K562 (cell line): Measurements from ENCODE around the gene SLC5A2. TPM values are rescaled to one million over a fixed set of nuclear protein-coding genes. Genes with fewer than 3 reads are reported as not detected.

Experiments used
- BCOR ChIP-seq: fragments of 450-650 bp; IDR thresholded peaks from 2 replicates; pipeline ENCODE4 v1.6.1; 2016
- CBFA2T2 ChIP-seq: fragments of 450-650 bp; conservative IDR thresholded peaks from 2 replicates; pipeline ENCODE4 v1.6.1; 2017; ENCODE audit warnings: mild to moderate bottlenecking
- EGR1 ChIP-seq: fragments of 450-650 bp; conservative IDR thresholded peaks from 2 replicates; pipeline ENCODE4 v1.6.1; 2017; ENCODE audit warnings: mild to moderate bottlenecking
- ERF ChIP-seq: fragments of 450-650 bp; formaldehyde crosslinking; IDR thresholded peaks from 2 replicates; pipeline ENCODE4 v1.4.0; 2020; ENCODE audit warnings: mild to moderate bottlenecking, mixed read lengths
- GATAD2B ChIP-seq: fragments of 450-650 bp; IDR thresholded peaks from 2 replicates; pipeline ENCODE4 v1.6.1; 2017; ENCODE audit warnings: mild to moderate bottlenecking, borderline replicate concordance
- JUND ChIP-seq, 2 experiments: IDR thresholded peaks; 2 replicates in 1 of 2; 3 replicates in 1 of 2; pipeline ENCODE4 v1.6.1; 2011; ENCODE audit warnings: borderline replicate concordance in 2 of 2, low read depth in 2 of 2, low read length in 2 of 2, improper control_type of control experiment in 1 of 2, missing biosample characterization in 1 of 2, missing genetic modification characterization in 1 of 2, missing genetic modification reagents in 1 of 2
- L3MBTL2 ChIP-seq: fragments of 450-650 bp; IDR thresholded peaks from 2 replicates; pipeline ENCODE4 v1.6.1; 2016; ENCODE audit warnings: mild to moderate bottlenecking, moderate library complexity
- MYC ChIP-seq, 2 experiments: fragments of 250-450 bp in 1 of 2; sonication (Bioruptor Pico) in 1 of 2; IDR thresholded peaks; 2 replicates each; pipeline versions ENCODE4 v1.5.1 to v1.6.1; 2012 to 2021; ENCODE audit warnings: low read depth in 2 of 2, borderline replicate concordance in 1 of 2, improper control_type of control experiment in 1 of 2, low read length in 1 of 2, mild to moderate bottlenecking in 1 of 2, moderate library complexity in 1 of 2
- NBN ChIP-seq: fragments of 450-650 bp; IDR thresholded peaks from 2 replicates; pipeline ENCODE4 v1.6.1; 2016; ENCODE audit warnings: low read depth, mild to moderate bottlenecking
- PRMT5 ChIP-seq: sonication (generic); formaldehyde crosslinking; IDR thresholded peaks from 2 replicates; pipeline ENCODE4 v1.5.0; 2020; ENCODE audit warnings: missing genetic modification reagents
- RCOR1 ChIP-seq, 2 experiments: IDR thresholded peaks; 2 replicates each; pipeline ENCODE4 v1.6.1; 2012; ENCODE audit warnings: low read depth in 2 of 2, low read length in 2 of 2, borderline replicate concordance in 1 of 2, improper control_type of control experiment in 1 of 2
- RNF2 ChIP-seq: sonication (generic); IDR thresholded peaks from 2 replicates; pipeline ENCODE4 v1.6.1; 2016
- SMARCA4 ChIP-seq: fragments of 450-650 bp; IDR thresholded peaks from 2 replicates; pipeline ENCODE4 v1.6.1; 2016
- TOE1 ChIP-seq, 2 experiments: fragments of 450-650 bp in 1 of 2; sonication (generic) in 1 of 2; formaldehyde crosslinking in 1 of 2; IDR thresholded peaks; 2 replicates each; pipeline versions ENCODE4 v1.7.1 to v1.8.0; 2016 to 2022; ENCODE audit warnings: borderline replicate concordance in 2 of 2, mild to moderate bottlenecking in 2 of 2, antibody characterized with exemption in 1 of 2, inconsistent platforms in 1 of 2, low read depth in 1 of 2, missing genetic modification reagents in 1 of 2, moderate library complexity in 1 of 2
- YY1 ChIP-seq, 3 experiments: IDR thresholded peaks; 2 replicates each; pipeline ENCODE4 v1.6.1; 2011; ENCODE audit warnings: low read length in 2 of 3, mild to moderate bottlenecking in 2 of 3, moderate library complexity in 2 of 3, borderline replicate concordance in 1 of 3, control low read depth in 1 of 3, low read depth in 1 of 3; ENCODE audit not compliant: insufficient read depth in 3 of 3, insufficient replicate concordance in 2 of 3, control insufficient read depth in 1 of 3, insufficient read length in 1 of 3; ENCODE audit errors: extremely low read depth in 1 of 3
- ZFP1 ChIP-seq: fragments of 450-650 bp; formaldehyde crosslinking; IDR thresholded peaks from 2 replicates; pipeline ENCODE4 v1.4.0; 2020; ENCODE audit warnings: mild to moderate bottlenecking, mixed read lengths
- ZNF561 ChIP-seq: fragments of 450-650 bp; formaldehyde crosslinking; conservative IDR thresholded peaks from 2 replicates; pipeline ENCODE4 v1.4.0; 2020; ENCODE audit warnings: mild to moderate bottlenecking, moderate library complexity
- ZNF583 ChIP-seq: fragments of 250-450 bp; sonication (Bioruptor Pico); IDR thresholded peaks from 2 replicates; pipeline ENCODE4 v1.4.0; 2020
- ZNF644 ChIP-seq: fragments of 200-800 bp; sonication (Bioruptor generic); IDR thresholded peaks from 2 replicates; pipeline ENCODE4 v1.6.1; 2016; ENCODE audit warnings: low read depth, missing genetic modification characterization, missing compliant biosample characterization
- polyA plus RNA-seq, 8 experiments: library from polyadenylated mRNA; depleted of rRNA in 4 of 8; stranded (reverse) in 5 of 8; unstranded in 3 of 8; fragments of >200 nt; fragmentation: Nextera tagmentation in 2 of 8; fragmentation: Illumina TruSeq in 1 of 8; extraction: Ambion mirVana in 2 of 8; extraction: Trizol in 1 of 8; gene quantifications; 2 replicates each; pipeline versions ENCODE4 v1.2.1 to v1.2.3, GENCODE V29; 2011 to 2014; ENCODE audit warnings: inconsistent platforms in 1 of 8, missing spikeins in 1 of 8
- total RNA-seq, 7 experiments: library from RNA; depleted of rRNA in 6 of 7; stranded (reverse); fragments of >200 nt in 6 of 7; fragmentation: Illumina TruSeq in 2 of 7; extraction: Trizol in 2 of 7; gene quantifications; 2 replicates each; pipeline versions ENCODE4 v1.2.1 to v1.2.3, GENCODE V29; 2011 to 2021; ENCODE audit warnings: low replicate concordance in 1 of 7
- TF ChIP-seq, protein P1 (sequence below): fragments of 250-450 bp; sonication (Bioruptor Pico); IDR thresholded peaks from 2 replicates; pipeline ENCODE4 v1.8.0; 2022; ENCODE audit warnings: moderate library complexity, mild to moderate bottlenecking, inconsistent platforms
- TF ChIP-seq, protein P2 (sequence below): sonication (generic); formaldehyde crosslinking; IDR thresholded peaks from 2 replicates; pipeline ENCODE4 v1.8.1; 2023; ENCODE audit warnings: mild to moderate bottlenecking, missing genetic modification reagents
- TF ChIP-seq, protein P3 (sequence below): fragments of 450-650 bp; formaldehyde crosslinking; IDR thresholded peaks from 2 replicates; pipeline ENCODE4 v1.4.0; 2020; ENCODE audit warnings: mild to moderate bottlenecking, moderate library complexity

SLC5A2 gene
- total and polyA plus RNA-seq, 9 of the 15 experiments (the other 6 are each of a cell fraction or from before 2014, with no cell fraction given) = 0.07 to 2.7 (median 2.2) TPM; not detected in 6

DNA sequence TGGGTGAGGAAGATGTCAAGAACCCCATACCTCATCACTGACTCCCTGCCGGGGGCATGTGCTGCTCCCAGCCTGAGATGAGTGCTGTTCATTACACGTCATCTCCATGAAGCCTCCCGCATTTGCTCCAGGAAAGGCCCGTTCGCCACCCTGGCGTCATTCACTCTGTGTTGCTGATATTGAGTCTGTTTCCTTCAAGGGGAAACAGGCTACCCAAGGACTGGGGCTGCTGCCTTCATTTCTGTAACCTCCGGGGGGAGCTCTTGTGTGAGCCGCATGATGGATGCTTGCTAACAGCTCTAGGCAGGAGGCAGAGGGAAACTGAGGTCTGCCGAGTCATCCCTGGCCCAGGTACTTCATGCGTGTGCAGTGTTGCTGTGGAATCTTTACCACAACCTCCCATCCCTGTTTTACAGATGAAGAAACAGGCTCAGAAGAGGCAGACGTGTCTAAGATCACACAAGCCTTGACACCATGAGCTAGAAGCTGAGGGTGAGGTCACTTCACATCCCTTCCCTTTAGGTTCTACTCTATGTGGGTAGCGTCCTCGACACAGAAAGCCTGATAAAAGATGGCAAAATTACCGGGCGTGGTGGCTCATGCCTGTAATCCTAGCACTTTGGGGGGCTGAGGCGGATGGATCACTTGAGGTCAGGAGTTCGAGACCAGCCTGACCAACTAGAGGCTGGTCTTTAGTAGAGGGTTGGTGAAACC is 27.2 kb upstream of the SLC5A2 start (continued):
- TF ChIP-seq, protein P1, sequence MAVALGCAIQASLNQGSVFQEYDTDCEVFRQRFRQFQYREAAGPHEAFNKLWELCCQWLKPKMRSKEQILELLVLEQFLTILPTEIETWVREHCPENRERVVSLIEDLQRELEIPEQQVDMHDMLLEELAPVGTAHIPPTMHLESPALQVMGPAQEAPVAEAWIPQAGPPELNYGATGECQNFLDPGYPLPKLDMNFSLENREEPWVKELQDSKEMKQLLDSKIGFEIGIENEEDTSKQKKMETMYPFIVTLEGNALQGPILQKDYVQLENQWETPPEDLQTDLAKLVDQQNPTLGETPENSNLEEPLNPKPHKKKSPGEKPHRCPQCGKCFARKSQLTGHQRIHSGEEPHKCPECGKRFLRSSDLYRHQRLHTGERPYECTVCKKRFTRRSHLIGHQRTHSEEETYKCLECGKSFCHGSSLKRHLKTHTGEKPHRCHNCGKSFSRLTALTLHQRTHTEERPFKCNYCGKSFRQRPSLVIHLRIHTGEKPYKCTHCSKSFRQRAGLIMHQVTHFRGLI (CRISPR knock-in tag) = no peak
- TF ChIP-seq GATAD2B (no peak), TOE1 (IDR thresholded peaks at IDR 0.05; ENCODE audit: borderline replicate concordance) (no peak), TOE1 (CRISPR knock-in tag; IDR thresholded peaks at IDR 0.05; ENCODE audit: borderline replicate concordance, low read depth) (no peak), EGR1 (no peak), NBN (peak; percentile 29; the same call in 1 of the 2 replicates), ERF (no peak), RNF2 (no peak), ZNF583 (CRISPR knock-in tag) (no peak), BCOR (peak; percentile 79), ZNF644 (tag) (no peak), JUND (IDR thresholded peaks at IDR 0.05; ENCODE audit: borderline replicate concordance, low read depth, low read length) (peak; percentile 20; the same call in 1 of the 2 replicates), JUND (tag; IDR thresholded peaks at IDR 0.05; ENCODE audit: borderline replicate concordance, low read depth, low read length) (no peak), CBFA2T2 (no peak), PRMT5 (CRISPR knock-in tag) (no peak), ZFP1 (CRISPR knock-in tag) (no peak), SMARCA4 (0 out of 2 replicates have a peak, but pooled peaks have one; percentile 13), L3MBTL2 (peak; percentile 50; the same call in 1 of the 2 replicates), ZNF561 (no peak), YY1 (IDR thresholded peaks at IDR 0.05; ENCODE audit: borderline replicate concordance in 1 of 3, control insufficient read depth in 1 of 3, extremely low read depth in 1 of 3, insufficient read depth in 3 of 3, insufficient read length in 1 of 3, insufficient replicate concordance in 2 of 3, low read depth in 1 of 3, low read length in 2 of 3) (peak in 1 of 3 experiments; percentile 51), MYC (IDR thresholded peaks at IDR 0.05; ENCODE audit: low read depth, low read length) (0 out of 2 replicates have a peak, but pooled peaks have one; percentile 26), MYC (CRISPR knock-in tag; IDR thresholded peaks at IDR 0.05; ENCODE audit: borderline replicate concordance, low read depth) (no peak), RCOR1 (IDR thresholded peaks at IDR 0.05; ENCODE audit: borderline replicate concordance in 1 of 2, low read depth in 2 of 2, low read length in 2 of 2) (peak in 1 of 2 experiments; percentile 54; a peak in 1 of 4 replicates)
- TF ChIP-seq, protein P2, sequence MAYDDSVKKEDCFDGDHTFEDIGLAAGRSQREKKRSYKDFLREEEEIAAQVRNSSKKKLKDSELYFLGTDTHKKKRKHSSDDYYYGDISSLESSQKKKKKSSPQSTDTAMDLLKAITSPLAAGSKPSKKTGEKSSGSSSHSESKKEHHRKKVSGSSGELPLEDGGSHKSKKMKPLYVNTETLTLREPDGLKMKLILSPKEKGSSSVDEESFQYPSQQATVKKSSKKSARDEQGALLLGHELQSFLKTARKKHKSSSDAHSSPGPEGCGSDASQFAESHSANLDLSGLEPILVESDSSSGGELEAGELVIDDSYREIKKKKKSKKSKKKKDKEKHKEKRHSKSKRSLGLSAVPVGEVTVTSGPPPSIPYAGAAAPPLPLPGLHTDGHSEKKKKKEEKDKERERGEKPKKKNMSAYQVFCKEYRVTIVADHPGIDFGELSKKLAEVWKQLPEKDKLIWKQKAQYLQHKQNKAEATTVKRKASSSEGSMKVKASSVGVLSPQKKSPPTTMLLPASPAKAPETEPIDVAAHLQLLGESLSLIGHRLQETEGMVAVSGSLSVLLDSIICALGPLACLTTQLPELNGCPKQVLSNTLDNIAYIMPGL (CRISPR knock-in tag) = 0 out of 2 replicates have a peak, but pooled peaks have one; percentile 42
- TF ChIP-seq, protein P3, sequence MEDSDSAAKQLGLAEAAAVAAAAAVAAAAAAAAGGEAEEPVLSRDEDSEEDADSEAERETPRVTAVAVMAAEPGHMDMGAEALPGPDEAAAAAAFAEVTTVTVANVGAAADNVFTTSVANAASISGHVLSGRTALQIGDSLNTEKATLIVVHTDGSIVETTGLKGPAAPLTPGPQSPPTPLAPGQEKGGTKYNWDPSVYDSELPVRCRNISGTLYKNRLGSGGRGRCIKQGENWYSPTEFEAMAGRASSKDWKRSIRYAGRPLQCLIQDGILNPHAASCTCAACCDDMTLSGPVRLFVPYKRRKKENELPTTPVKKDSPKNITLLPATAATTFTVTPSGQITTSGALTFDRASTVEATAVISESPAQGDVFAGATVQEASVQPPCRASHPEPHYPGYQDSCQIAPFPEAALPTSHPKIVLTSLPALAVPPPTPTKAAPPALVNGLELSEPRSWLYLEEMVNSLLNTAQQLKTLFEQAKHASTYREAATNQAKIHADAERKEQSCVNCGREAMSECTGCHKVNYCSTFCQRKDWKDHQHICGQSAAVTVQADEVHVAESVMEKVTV = 0 out of 2 replicates have a peak, but pooled peaks have one; percentile 38
